ENCODE data around the gene DMPK.
A peak's percentile ranks its signal among the peaks of the same experiment; 100 is the strongest.

The DMPK gene

GRCh38 chr19:45824531-45825262 lies 42.4 kb upstream of the DMPK start:
- Histone ChIP-seq H3K36me3 (ENCODE audit: insufficient read depth, low read length) (peaks cover 47% of the 10 kb centered on the region; the same call in 1 of the 2 replicates), H3K9me3 (ENCODE audit: low read depth, low read length) (no peaks in the 10 kb centered on the region), H3K27ac (no peak overlapping the region), H3K9ac (ENCODE audit: insufficient read length) (no peak overlapping the region), H3K4me3 (no peak overlapping the region)
- TF ChIP-seq FOXP2 (optimal IDR thresholded peaks at IDR 0.05; ENCODE audit: control extremely low read depth, extremely low read length, insufficient read depth) (no peak), EZH2 (IDR thresholded peaks at IDR 0.05) (no peak)
- DNase-seq (ENCODE audit: low read depth, low spot score), result no peak

GRCh38 chr19:45824041-45824471 lies 41.8 kb upstream of the DMPK start:
- Histone ChIP-seq H3K4me3 (no peak overlapping the region), H3K27ac (no peak overlapping the region), H3K36me3 (ENCODE audit: insufficient read depth, low read length) (peaks cover 41% of the 10 kb centered on the region; the same call in 1 of the 2 replicates), H3K9ac (ENCODE audit: insufficient read length) (no peak overlapping the region), H3K9me3 (ENCODE audit: low read depth, low read length) (no peaks in the 10 kb centered on the region)
- no peak for TF ChIP-seq POLR2AphosphoS5 (IDR thresholded peaks at IDR 0.05; ENCODE audit: borderline replicate concordance, low read depth, low read length)
- DNase-seq (ENCODE audit: low read depth, low spot score), result no peak

GRCh38 chr19:45823182-45823581 lies 40.9 kb upstream of the DMPK start:
- Histone ChIP-seq H3K27ac (no peak overlapping the region), H3K9me3 (ENCODE audit: low read depth, low read length) (no peaks in the 10 kb centered on the region), H3K9ac (ENCODE audit: insufficient read length) (no peak overlapping the region), H3K36me3 (ENCODE audit: insufficient read depth, low read length) (peaks cover 33% of the 10 kb centered on the region; the same call in 1 of the 2 replicates), H3K4me3 (no peak overlapping the region)
- no peak for DNase-seq (ENCODE audit: low read depth, low spot score)
- TF ChIP-seq EZH2 (IDR thresholded peaks at IDR 0.05) (no peak), POLR2AphosphoS5 (IDR thresholded peaks at IDR 0.05; ENCODE audit: borderline replicate concordance, low read depth, low read length) (no peak), FOXP2 (optimal IDR thresholded peaks at IDR 0.05; ENCODE audit: control extremely low read depth, extremely low read length, insufficient read depth) (no peak)

- Histone ChIP-seq H3K9me3 (ENCODE audit: low read depth, low read length) (no peaks in the 10 kb centered on the region), H3K9ac (ENCODE audit: insufficient read length) (no peak overlapping the region), H3K4me3 (no peak overlapping the region), H3K27ac (no peak overlapping the region), H3K36me3 (ENCODE audit: insufficient read depth, low read length) (peaks cover 28% of the 10 kb centered on the region; the same call in 1 of the 2 replicates)
- TF ChIP-seq FOXP2 (optimal IDR thresholded peaks at IDR 0.05; ENCODE audit: control extremely low read depth, extremely low read length, insufficient read depth) (no peak), POLR2AphosphoS5 (IDR thresholded peaks at IDR 0.05; ENCODE audit: borderline replicate concordance, low read depth, low read length) (no peak), EZH2 (IDR thresholded peaks at IDR 0.05) (no peak)
- DNase-seq (ENCODE audit: low read depth, low spot score), result no peak
Observed at GRCh38 chr19:45822716-45823115, 40.4 kb upstream of the DMPK start.

GRCh38 chr19:45821570-45821969 lies 39.3 kb upstream of the DMPK start:
- Histone ChIP-seq H3K4me3 (no peak overlapping the region), H3K27ac (no peak overlapping the region), H3K36me3 (ENCODE audit: insufficient read depth, low read length) (peaks cover 20% of the 10 kb centered on the region; the same call in 1 of the 2 replicates), H3K9ac (ENCODE audit: insufficient read length) (no peak overlapping the region), H3K9me3 (ENCODE audit: low read depth, low read length) (no peaks in the 10 kb centered on the region)
- no peak for DNase-seq (ENCODE audit: low read depth, low spot score)
- TF ChIP-seq FOXP2 (optimal IDR thresholded peaks at IDR 0.05; ENCODE audit: control extremely low read depth, extremely low read length, insufficient read depth) (no peak), POLR2AphosphoS5 (IDR thresholded peaks at IDR 0.05; ENCODE audit: borderline replicate concordance, low read depth, low read length) (peak; percentile 34; the same call in 1 of the 2 replicates)

- no peak for TF ChIP-seq FOXP2 (optimal IDR thresholded peaks at IDR 0.05; ENCODE audit: control extremely low read depth, extremely low read length, insufficient read depth)
- TF ChIP-seq POLR2AphosphoS5 (IDR thresholded peaks at IDR 0.05; ENCODE audit: borderline replicate concordance, low read depth, low read length), result no peak
Observed at GRCh38 chr19:45821103-45821521, 38.8 kb upstream of the DMPK start.

GRCh38 chr19:45820413-45821102 lies 38.3 kb upstream of the DMPK start:
- Histone ChIP-seq H3K4me3 (no peak overlapping the region), H3K9ac (ENCODE audit: insufficient read length) (no peak overlapping the region), H3K27ac (peak overlapping the region; percentile 42; the same call in 1 of the 2 replicates), H3K9me3 (ENCODE audit: low read depth, low read length) (no peaks in the 10 kb centered on the region), H3K36me3 (ENCODE audit: insufficient read depth, low read length) (peaks cover 10% of the 10 kb centered on the region; the same call in 1 of the 2 replicates)
- no peak for TF ChIP-seq POLR2AphosphoS5 (IDR thresholded peaks at IDR 0.05; ENCODE audit: borderline replicate concordance, low read depth, low read length)
- no peak for DNase-seq (ENCODE audit: low read depth, low spot score)

More at GRCh38 chr19:45821103-45821521, 38.8 kb upstream of the DMPK start:
- no peak for DNase-seq (ENCODE audit: low read depth, low spot score)
- H3K4me3 ChIP-seq, result no peak overlapping the region
- H3K9me3 ChIP-seq (ENCODE audit: low read depth, low read length), result no peaks in the 10 kb centered on the region
- H3K9ac ChIP-seq (ENCODE audit: insufficient read length), result no peak overlapping the region
- H3K36me3 ChIP-seq (ENCODE audit: insufficient read depth, low read length), result peaks cover 15% of the 10 kb centered on the region; the same call in 1 of the 2 replicates
- no peak overlapping the region for H3K27ac ChIP-seq

- Histone ChIP-seq H3K9ac (ENCODE audit: insufficient read length) (no peak overlapping the region), H3K4me3 (no peak overlapping the region), H3K27ac (no peak overlapping the region), H3K36me3 (ENCODE audit: insufficient read depth, low read length) (peaks cover 3% of the 10 kb centered on the region; the same call in 1 of the 2 replicates), H3K9me3 (ENCODE audit: low read depth, low read length) (no peaks in the 10 kb centered on the region)
- TF ChIP-seq FOXP2 (optimal IDR thresholded peaks at IDR 0.05; ENCODE audit: control extremely low read depth, extremely low read length, insufficient read depth) (no peak), POLR2AphosphoS5 (IDR thresholded peaks at IDR 0.05; ENCODE audit: borderline replicate concordance, low read depth, low read length) (no peak; the same call in 1 of the 2 replicates), EZH2 (IDR thresholded peaks at IDR 0.05) (no peak)
- no peak for DNase-seq (ENCODE audit: low read depth, low spot score)
Observed at GRCh38 chr19:45819769-45820168, 37.5 kb upstream of the DMPK start.

Measured in SK-N-MC (cell line).